Activated CD8-positive, alpha-beta memory T cell treated with anti-CD3 and anti-CD28 coated beads, Interleukin-2, amount 50 U/mL, for 4 hours (primary cell): ENCODE results near the gene UPF3B.
"Not testable (repeated sequence)": the region's sequence is repeated elsewhere in the genome, so short reads cannot be mapped to it uniquely, and the experiment has no call there.

Source experiments
- DNase-seq: peaks from one replicate; pipeline ENCODE4 v3.0.0-alpha.2; 2020

The UPF3B gene, protein sequence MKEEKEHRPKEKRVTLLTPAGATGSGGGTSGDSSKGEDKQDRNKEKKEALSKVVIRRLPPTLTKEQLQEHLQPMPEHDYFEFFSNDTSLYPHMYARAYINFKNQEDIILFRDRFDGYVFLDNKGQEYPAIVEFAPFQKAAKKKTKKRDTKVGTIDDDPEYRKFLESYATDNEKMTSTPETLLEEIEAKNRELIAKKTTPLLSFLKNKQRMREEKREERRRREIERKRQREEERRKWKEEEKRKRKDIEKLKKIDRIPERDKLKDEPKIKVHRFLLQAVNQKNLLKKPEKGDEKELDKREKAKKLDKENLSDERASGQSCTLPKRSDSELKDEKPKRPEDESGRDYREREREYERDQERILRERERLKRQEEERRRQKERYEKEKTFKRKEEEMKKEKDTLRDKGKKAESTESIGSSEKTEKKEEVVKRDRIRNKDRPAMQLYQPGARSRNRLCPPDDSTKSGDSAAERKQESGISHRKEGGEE

GRCh38 chrX:119852382-119853353 lies at the start of gene UPF3B:
UPF3B (minus strand) TSS chrX:119852963; CDS start chrX:119852928, 35 bp downstream.
- peak; percentile 91 for DNase-seq

GRCh38 chrX:119900976-119901375 lies 48.2 kb upstream of the UPF3B start:
- DNase-seq, result no peak

GRCh38 chrX:119899125-119899524 lies 46.4 kb upstream of the UPF3B start:
- DNase-seq, result no peak

DNA sequence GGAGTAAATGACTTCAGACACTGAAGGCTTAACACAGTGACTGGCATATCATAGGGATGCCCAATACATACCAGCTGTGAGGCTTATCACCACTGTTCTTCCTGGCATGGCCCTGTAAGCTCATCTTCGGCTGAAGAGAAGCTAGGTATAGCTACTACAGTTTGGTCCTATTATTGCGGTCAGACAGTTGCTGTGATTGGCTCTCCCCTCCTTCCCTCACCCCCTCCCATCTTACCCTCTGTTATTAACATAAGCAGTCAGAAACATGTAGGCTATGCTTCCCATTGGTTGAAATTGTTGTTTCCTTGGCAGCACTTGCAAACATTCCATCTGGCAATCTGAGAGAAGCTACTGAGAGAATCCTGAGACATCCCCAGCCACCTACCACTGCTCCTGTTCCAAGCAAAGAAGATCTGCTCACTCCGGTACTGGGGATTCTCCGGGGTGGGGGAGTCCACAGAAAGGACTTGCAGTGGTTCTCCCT lies 43.1 kb upstream of the UPF3B start, which contains the start of gene AKAP14:
Gene AKAP14 (plus strand): TSS at position 51 of the 484 bp plus-strand sequence. CDS start 7,331 bp downstream, outside the sequence.
- no peak for DNase-seq

DNA sequence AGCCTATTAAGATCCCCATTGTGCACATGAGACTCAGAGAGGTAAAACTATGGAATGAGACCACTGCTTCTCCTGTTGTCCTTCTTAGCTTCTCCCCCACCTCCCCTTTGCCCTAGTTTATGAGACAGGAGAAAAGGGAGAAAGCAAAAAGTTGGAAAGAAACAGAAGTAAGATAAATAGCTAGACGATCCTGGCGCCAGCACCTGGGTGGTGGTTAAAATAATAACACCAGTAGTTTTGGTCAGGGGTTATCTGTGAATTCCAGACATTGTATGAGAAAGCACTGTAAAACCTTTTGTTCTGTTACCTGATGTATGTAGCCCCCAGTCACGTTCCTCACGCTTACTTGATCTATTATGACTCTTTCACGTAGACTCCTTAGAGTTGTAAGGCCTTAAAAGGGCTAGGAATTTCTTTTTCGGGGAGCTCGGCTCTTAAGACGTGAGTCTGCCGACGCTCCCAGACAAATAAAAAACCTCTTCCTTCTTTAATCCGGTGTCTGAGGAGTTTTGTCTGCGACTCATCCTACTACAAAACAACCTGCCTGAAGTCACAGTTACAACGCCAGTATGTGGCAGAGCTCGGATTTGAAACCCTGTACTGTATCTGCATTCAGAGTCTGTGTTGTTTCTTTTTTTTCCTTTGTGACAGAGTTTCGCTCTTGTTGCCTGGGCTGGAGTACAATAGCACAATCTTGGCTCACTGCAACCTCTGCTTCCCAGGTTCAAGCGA lies 39.4 kb upstream of the UPF3B start:
- not testable (repeated sequence) for DNase-seq

- not testable (repeated sequence) for DNase-seq
Observed at GRCh38 chrX:119890626-119891025, 37.9 kb upstream of the UPF3B start.

DNA sequence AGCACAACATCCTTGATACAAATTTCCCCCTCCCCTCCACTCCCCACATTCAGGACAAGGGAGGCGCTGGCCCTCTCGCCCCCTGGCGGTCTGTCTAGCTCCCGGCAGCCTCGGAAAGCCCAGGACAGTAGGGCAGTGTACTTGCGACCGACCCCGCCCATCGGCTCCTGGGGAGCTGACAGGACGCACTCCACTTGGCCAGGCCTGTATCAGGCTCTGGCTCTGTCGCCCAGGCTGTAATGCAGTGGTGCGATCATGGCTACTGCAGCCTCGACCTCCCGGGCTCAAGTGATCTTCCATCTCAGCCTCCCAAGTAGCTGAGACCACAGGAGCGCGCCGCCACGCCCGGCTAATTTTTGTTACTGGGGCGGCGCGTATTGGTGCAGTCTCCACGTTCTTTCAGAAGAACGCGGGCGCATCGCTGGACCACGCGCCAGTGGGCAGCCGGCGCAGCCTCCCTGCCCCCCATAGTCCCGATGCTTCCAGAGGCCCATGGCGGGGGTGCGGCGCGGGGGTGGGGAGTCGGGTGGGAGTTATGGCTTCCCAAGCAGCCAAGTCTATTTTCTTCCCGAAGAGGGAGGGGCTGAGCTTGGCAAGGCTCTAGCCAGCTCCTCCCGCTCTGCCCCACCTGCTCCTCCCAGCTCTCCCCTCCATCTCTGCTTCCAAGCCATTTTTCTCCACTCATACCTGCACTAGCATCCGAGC lies 35.1 kb upstream of the UPF3B start:
- peak; percentile 52 for DNase-seq

- no peak for DNase-seq
Observed at GRCh38 chrX:119885554-119886428, 33.0 kb upstream of the UPF3B start.

DNA sequence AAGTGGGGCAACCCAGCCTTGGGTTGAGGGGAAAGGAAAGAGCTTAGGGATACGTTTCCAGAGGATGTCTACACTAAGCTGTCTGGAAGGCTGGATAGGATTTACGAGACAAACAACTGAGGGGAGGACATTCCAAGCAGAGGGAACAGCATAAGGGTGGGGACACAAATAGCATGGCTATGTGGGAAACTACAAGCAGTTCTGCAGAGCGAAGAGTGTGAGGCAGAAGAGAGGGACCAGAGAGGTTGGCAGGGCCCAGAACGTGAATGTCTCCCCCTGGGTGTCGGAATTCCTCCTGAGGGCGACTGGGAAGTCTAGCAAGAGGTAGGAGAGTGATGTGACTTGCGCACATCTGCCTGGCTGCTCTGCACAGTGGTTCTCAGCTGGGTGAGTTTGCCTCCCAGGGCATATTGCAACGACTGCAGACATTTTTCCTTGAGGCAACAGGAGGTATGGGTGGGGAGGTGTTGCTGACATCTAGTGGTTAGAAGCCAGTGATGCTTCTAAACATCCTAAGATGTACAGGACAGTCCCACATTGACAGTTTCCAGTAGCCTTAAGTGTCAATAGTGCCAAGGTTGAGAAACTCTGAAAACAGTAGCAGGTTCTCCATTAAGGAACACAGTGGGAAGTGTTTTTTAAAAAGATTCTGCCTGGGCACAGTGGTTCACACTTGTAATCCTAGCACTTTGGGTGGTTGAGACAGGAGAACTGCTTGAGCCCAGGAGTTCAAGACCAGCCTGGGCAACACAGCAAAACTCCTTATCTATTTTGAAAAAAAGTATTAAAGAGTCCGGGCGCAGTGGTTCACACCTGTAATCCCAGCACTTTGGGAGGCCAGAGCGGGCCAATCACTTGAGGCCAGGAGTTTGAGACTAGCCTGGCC lies 28.0 kb upstream of the UPF3B start:
- DNase-seq, result no peak

- no peak for DNase-seq
Observed at GRCh38 chrX:119880076-119880475, 27.3 kb upstream of the UPF3B start.

GRCh38 chrX:119878740-119879139 lies 26.0 kb upstream of the UPF3B start:
- no peak for DNase-seq

GRCh38 chrX:119871599-119872395 lies 19.0 kb upstream of the UPF3B start, which contains the start of the genes NDUFA1 and RNF113A:
NDUFA1 (plus strand) TSS chrX:119871832; CDS start chrX:119871912, 80 bp downstream.
RNF113A (minus strand) TSS chrX:119871733; CDS start chrX:119871613, 120 bp downstream.
- peak; percentile 79 for DNase-seq

- no peak for DNase-seq
Observed at GRCh38 chrX:119871245-119871598, 18.5 kb upstream of the UPF3B start.

- no peak for DNase-seq
Observed at GRCh38 chrX:119870626-119871131, 17.9 kb upstream of the UPF3B start.

GRCh38 chrX:119853444-119853843 lies 681 bp upstream of the UPF3B start:
- DNase-seq, result no peak

- DNase-seq, result no peak
Observed at GRCh38 chrX:119833905-119834304, 18.9 kb downstream of the UPF3B start.

DNA sequence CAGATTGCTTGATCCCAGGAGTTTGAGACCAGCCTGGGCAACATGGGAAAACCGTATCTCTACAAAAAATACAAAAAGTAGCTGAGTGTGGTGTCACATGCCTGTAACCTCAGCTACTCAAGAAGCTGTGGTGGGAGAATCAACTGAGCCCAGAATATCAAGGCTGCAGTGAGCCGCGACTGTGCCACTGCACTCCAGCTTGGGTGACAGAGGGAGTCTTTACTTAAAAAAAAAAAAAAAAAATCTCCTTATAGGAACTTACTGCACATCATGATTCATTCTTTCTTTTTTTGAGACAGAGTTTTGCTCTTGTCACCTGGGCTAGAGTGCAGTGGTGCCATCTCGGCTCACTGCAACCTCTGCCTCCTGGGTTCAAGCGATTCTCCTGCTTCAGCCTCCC lies 24.3 kb downstream of the UPF3B start:
- no peak for DNase-seq

DNA sequence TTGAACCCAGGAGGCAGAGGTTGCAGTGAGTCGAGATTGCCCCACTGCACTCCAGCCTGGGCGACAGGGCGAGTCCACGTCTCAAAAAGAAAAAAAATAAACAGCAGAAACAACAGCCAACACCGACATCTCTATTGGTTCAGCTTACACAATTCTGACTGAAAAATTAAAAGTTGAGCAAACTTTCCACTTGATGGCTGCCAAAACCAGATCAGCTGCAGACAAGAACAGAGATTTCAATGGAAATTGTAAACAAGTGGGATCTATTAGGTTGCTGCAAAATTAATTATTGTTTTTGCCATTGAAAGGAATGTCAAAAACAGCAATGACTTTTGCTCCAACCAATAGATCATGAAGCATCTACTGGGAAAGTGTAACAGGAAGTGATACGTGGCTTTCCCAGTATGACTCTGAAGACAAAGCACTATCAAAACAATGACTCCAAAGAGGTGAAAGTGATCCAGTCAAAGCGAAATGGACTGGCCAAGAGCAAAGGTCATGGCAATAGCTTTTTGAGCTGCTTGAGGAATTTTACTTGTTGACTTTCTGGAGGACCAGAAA lies 26.3 kb downstream of the UPF3B start:
- DNase-seq, result no peak
